ENCODE measurements around the gene IMMP2L.

Gene IMMP2L

GRCh38 chr7:110852156-110852940, 709.9 kb downstream of the IMMP2L start:
- no peak for DNase-seq

- DNase-seq, result no peak
Observed at GRCh38 chr7:110850224-110850623, 712.1 kb downstream of the IMMP2L start.

- DNase-seq, result no peak
Observed at GRCh38 chr7:110842796-110843195, 719.5 kb downstream of the IMMP2L start.

DNA sequence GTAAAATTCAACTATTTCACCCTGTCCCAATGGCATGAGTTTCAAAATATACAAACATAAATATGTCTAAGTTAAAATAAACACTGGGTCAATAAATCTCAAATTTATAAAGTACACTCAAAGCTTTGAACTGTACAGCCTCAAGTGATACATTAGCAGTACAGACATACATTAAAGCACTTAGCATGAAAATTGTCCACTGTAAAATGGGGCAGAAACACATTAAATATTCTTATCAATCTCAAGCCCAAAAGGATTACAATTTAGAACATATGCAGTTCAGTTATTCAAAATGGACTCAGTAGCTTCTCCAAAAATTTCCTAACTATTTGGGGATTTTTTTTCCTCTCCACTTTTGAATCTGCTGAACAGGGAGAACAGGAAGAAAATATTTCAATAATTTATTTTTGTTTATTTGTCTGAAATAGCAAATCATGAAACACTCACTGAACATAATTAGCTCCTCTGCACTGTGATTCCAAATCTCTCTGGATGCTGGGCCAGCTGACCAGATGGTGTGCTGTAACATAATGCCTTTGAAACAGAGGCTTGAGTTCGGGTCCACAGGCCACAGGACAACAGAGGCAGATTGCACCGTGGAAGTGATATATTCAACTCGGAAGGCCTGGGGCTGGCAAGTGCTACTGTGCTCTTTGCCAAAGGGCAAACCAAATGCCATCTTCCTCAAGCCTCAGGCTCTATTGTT, 720.3 kb downstream of the IMMP2L start:
- DNase-seq, result no peak

DNA sequence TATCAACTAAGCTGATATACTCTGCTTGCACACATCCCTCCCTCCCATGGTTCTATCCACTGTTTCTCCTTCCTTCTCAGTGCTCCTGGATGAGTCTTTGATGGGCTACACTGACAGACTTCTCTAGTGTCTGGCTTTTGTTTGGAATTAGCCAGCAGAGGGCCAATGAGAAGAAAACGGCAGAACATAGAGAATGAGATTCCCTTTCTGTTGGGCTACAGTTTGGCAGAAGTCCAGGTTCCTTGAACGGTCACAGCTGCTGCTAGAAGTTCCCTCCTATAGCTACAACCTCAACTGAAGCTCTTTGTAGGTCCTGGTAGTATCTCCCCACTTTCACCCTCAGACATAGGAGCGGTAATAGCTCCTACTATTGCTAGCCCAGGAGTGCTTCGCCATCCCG, 722.4 kb downstream of the IMMP2L start:
- no peak for DNase-seq

- no peak for DNase-seq
Observed at GRCh38 chr7:110835849-110836248, 726.4 kb downstream of the IMMP2L start.

DNA sequence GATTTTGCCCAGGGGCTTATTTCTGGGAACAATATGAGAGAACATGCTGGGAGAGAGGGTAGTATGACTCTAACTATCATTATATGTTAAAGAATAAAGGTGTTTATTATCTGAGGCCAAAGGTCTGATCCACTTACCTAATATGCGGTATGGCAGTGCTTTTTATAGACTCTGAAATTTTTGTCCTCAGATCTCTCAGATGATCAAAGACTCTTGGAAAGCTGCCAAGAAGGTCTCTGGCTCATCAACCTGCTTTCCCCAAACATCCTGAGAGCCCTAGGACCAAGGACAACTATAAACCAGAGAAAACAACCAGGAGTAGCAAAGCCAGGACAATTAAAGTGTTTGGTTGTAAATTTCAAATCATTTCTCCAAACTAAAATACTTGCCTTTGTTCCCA, 727.1 kb downstream of the IMMP2L start:
- DNase-seq, result no peak

- no peak for DNase-seq
Observed at GRCh38 chr7:110831419-110831818, 730.9 kb downstream of the IMMP2L start.

- no peak for DNase-seq
Observed at GRCh38 chr7:110830778-110831177, 731.5 kb downstream of the IMMP2L start.

GRCh38 chr7:110827936-110828335, 734.4 kb downstream of the IMMP2L start:
- DNase-seq, result no peak

DNA sequence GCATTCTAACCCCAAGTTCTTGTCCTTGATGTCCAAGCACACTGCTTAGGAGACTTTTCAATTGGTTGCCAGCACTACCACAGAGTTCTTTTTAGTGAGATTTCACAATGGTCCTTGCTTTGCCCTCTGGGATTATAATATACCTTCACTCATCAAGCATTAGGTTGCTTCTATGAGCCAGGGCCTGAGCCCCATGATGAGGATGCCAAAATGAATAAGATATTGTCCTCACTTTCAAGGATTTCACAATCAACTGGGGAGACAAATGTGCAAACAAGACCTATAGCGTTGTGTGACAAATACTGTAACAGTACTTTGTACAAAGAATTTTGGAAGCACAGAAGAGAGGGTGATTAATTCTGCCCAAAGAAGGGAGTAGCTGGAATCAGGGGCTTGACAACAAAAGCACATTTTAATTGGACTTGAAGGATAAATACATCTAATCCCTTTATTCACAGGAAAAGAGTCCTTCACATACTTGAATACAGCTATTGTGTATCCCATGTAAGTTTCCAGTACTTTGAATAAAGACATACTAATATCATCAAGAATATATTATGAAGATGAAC, 734.9 kb downstream of the IMMP2L start:
- DNase-seq, result no peak

GRCh38 chr7:110813986-110814385, 748.3 kb downstream of the IMMP2L start:
- DNase-seq, result no peak

GRCh38 chr7:110809832-110810231, 752.5 kb downstream of the IMMP2L start:
- no peak for DNase-seq

- no peak for DNase-seq
Observed at GRCh38 chr7:110808361-110808760, 753.9 kb downstream of the IMMP2L start.

DNA sequence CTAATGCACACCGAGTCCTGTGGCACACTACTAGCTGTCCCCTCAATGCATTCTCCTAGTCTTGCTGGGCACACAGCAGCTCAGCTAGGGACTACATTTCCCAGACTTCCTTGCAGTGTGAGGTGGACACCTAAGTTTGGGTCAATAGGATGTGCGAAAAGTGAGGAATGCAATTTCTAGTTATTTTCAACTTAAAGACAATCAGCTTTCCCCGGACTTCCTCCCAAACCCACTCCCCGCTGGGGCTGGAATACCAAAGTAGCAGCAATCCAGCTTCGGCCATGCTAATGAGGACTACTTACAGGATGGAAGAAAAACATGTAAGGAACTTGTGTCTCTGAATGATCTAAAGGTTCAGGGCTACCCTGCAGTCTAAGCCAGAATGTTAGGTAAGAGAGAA, 757.8 kb downstream of the IMMP2L start:
- DNase-seq, result no peak

DNA sequence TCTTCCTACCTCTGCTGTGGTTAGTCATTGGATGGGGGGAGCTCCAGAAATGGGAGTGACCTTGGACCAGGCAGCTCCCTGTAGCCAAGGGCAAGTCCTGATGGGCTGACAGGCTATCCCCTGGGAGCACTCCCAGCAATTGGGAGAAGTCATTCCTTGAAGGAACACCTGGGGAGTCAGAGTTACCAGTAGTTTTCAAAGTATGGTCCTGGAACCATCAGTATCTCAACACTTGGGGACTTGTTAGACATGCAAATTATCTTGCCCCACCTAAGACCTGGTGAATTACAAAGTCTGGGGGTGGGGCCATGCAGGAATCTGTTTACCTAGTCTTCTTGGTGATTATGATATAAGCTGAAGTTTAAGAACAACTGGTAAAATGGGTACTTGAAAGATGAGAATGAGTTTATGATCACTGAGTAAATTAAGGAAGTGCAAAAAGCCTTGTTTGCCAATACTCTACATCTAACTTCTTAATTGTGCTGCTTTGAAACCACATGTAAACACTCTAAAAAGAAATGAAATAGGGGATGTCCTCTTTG, 758.6 kb downstream of the IMMP2L start:
- no peak for DNase-seq

DNA sequence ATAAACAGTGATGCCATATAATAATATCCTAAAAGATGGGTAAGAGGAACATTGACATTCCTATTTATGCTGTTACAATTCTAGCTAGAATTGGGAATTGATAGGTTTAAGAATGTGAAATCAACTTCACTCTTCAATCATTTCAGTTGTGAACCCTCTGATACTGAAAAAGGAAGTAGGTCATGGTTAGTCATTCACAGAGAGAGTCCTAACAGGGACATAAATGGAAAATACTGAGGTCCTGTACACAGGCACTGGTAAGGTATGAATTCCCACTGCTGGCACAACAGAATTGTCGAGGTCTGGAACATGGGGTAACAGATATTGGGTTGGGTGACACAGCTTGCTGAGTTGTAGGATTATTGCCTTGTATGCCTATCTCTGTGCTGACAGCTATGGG, 760.8 kb downstream of the IMMP2L start:
- DNase-seq, result no peak

- DNase-seq, result no peak
Observed at GRCh38 chr7:110800984-110801383, 761.3 kb downstream of the IMMP2L start.

GRCh38 chr7:110797656-110798055, 764.6 kb downstream of the IMMP2L start:
- no peak for DNase-seq

- no peak for DNase-seq
Observed at GRCh38 chr7:110790992-110791391, 771.3 kb downstream of the IMMP2L start.

- DNase-seq, result no peak
Observed at GRCh38 chr7:110786328-110786965, 775.8 kb downstream of the IMMP2L start.

GRCh38 chr7:110784749-110785148, 777.5 kb downstream of the IMMP2L start:
- DNase-seq, result no peak

GRCh38 chr7:110780712-110781111, 781.6 kb downstream of the IMMP2L start:
- DNase-seq, result no peak

All from suppressor macrophage treated with lipopolysaccharide for 4 hours (primary cell).